Neutrophil (primary cell): ENCODE measurements around the gene HMCN2.
"Not testable (repeated sequence)": the region's sequence is repeated elsewhere in the genome, so short reads cannot be mapped to it uniquely, and the experiment has no call there.

Experiments used
- H3K27ac ChIP-seq: fragments of 200-600 bp; sonication (generic); 2 replicates; pipeline ENCODE4 v1.5.1; 2016; ENCODE audit warnings: mild to moderate bottlenecking, moderate library complexity
- H3K27me3 ChIP-seq: fragments of 200-600 bp; sonication (generic); 2 replicates; pipeline ENCODE4 v1.6.0; 2016; ENCODE audit warnings: mild to moderate bottlenecking
- H3K36me3 ChIP-seq: fragments of 200-600 bp; sonication (generic); 2 replicates; pipeline ENCODE4 v1.5.1; 2017
- H3K4me1 ChIP-seq, 2 experiments: fragments of 200-600 bp in 1 of 2; sonication (generic) in 1 of 2; 1 replicate in 1 of 2; 2 replicates in 1 of 2; pipeline versions ENCODE4 v1.5.1 to v1.6.1; 2013 to 2016; ENCODE audit warnings: low read depth in 1 of 2, low read length in 1 of 2, mild to moderate bottlenecking in 1 of 2, moderate library complexity in 1 of 2; ENCODE audit not compliant: control insufficient read depth in 1 of 2, insufficient read depth in 1 of 2
- H3K4me3 ChIP-seq, 2 experiments: fragments of 200-600 bp in 1 of 2; sonication (generic) in 1 of 2; 1 replicate in 1 of 2; 2 replicates in 1 of 2; pipeline ENCODE4 v1.5.1; 2013 to 2016; ENCODE audit warnings: low read depth in 1 of 2, low read length in 1 of 2, mild to moderate bottlenecking in 1 of 2, moderate library complexity in 1 of 2
- H3K9me3 ChIP-seq: fragments of 200-600 bp; sonication (generic); 2 replicates; pipeline ENCODE4 v1.5.1; 2016
- TF ChIP-seq, protein P1 (sequence below): fragments of 200-600 bp; sonication (generic); IDR thresholded peaks from 2 replicates; pipeline ENCODE4 v1.5.1; 2016; ENCODE audit warnings: antibody characterized with exemption

HMCN2 gene

DNA sequence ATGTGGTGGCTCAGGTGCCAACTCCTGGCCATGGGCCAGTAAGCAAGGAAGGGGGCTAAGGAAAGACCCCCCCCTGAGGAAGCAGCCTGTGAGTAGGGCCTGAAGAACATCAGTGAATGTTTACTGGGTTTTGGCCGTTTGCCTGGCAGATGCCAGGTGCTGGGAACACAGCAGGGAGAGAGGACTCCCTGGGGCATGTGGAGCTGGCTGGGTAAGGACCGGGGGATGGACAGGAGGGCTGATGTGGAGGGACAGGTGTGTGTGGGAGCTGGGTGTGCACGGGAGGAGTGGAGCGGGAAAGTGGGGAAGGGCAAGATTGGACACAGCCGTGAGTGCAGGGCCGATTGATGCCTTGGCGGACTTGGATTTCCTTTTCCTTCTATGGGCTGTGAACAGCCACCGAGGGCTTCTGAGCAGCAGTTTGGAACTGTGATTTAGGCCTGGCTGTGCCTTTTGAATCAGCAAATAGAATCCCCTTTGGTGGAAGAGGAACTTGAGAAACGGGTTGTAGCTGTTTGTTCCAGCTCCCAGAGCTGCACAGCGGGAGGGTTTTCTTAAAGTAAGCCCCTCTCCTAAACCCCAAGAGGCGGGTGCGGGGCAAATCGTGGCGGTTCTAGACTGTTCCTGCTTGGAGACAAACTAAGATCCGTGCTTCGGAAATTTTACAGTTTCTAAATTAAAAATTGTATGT lies 3.1 kb downstream of the HMCN2 start:
- peaks cover 7 to 10% of the 10 kb centered on the region in 2 experiments for H3K4me1 ChIP-seq
- H3K27ac ChIP-seq: peak overlapping the region; percentile 71
- TF ChIP-seq, protein P1, sequence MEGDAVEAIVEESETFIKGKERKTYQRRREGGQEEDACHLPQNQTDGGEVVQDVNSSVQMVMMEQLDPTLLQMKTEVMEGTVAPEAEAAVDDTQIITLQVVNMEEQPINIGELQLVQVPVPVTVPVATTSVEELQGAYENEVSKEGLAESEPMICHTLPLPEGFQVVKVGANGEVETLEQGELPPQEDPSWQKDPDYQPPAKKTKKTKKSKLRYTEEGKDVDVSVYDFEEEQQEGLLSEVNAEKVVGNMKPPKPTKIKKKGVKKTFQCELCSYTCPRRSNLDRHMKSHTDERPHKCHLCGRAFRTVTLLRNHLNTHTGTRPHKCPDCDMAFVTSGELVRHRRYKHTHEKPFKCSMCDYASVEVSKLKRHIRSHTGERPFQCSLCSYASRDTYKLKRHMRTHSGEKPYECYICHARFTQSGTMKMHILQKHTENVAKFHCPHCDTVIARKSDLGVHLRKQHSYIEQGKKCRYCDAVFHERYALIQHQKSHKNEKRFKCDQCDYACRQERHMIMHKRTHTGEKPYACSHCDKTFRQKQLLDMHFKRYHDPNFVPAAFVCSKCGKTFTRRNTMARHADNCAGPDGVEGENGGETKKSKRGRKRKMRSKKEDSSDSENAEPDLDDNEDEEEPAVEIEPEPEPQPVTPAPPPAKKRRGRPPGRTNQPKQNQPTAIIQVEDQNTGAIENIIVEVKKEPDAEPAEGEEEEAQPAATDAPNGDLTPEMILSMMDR: no peak
- no peaks in the 10 kb centered on the region for H3K9me3 ChIP-seq
- H3K4me3 ChIP-seq: peak overlapping the region; percentile 20 to 21
- H3K36me3 ChIP-seq: no peaks in the 10 kb centered on the region
- H3K27me3 ChIP-seq: peaks cover 81% of the 10 kb centered on the region

DNA sequence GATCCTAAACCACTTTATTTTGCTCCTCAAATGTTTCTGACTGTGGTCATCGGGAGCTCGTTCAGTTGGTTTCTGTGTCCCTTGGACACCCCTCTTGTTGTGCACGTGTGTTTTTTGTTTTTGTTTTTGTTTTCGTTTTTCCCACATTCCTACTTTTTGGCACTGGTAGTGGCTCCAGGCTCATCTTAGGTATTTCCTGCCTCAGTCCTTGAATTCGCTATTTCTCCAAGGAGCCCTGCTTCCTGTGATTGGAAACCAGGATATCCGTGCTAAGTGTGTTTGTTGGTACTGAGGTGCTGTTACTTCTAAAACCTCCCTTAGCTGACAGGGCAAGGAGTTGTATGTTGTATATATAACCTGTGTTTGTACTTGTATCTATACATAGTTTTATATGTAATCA lies 5.9 kb downstream of the HMCN2 start:
- H3K9me3 ChIP-seq: no peaks in the 10 kb centered on the region
- H3K36me3 ChIP-seq: no peaks in the 10 kb centered on the region
- H3K27me3 ChIP-seq: peaks cover 68% of the 10 kb centered on the region
- no peak overlapping the region for H3K27ac ChIP-seq
- no peak overlapping the region for H3K4me3 ChIP-seq
- TF ChIP-seq, protein P1: no peak
- peaks cover 7 to 10% of the 10 kb centered on the region in 2 experiments for H3K4me1 ChIP-seq

DNA sequence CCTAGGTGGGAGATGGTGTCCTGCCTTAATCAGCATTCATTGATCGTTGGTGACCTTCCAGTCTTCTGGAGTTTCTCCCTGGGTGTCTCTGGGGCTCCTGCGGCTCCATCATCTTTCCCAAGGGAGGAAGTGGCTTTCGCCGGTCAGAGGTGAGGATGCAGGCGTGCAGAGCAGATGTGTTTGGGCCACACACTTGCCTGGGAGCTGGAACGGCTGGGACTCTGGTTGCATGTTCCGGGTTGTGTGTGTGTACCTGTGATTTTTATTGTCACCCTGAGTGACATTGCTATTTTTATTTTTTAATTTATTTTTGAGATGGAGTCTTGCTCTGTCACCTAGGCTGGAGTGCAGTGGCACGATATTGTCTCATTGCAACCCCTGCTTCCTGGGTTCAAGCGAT lies 9.6 kb downstream of the HMCN2 start:
- H3K4me3 ChIP-seq: no peak overlapping the region
- peaks cover 46% of the 10 kb centered on the region for H3K27me3 ChIP-seq
- no peaks in the 10 kb centered on the region for H3K9me3 ChIP-seq
- no peak overlapping the region for H3K27ac ChIP-seq
- H3K36me3 ChIP-seq: no peaks in the 10 kb centered on the region
- H3K4me1 ChIP-seq: no peaks in the 10 kb centered on the region
- TF ChIP-seq, protein P1: no peak

DNA sequence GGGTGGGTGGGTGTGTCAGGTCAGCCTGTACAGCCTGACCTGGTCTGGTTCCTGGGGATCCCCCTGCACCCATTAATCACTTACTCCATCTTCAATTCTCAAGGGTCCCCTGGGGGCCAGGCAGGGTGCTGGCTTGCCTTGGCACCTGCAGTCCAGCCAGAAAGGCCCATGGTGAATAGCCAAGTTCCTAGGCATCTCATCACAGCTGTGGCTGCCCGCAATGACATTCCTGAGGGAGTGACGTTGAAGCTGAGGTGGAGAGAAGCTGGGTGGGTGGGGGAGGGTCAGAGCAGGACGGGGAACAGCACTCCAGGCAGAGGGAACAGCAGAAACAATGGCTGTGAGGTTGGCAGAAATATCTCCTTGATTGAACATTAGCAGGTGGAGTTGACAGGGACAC lies 10.6 kb downstream of the HMCN2 start:
- Histone ChIP-seq H3K4me1 (no peaks in the 10 kb centered on the region), H3K27me3 (peaks cover 39% of the 10 kb centered on the region), H3K27ac (no peak overlapping the region), H3K4me3 (no peak overlapping the region), H3K9me3 (no peaks in the 10 kb centered on the region), H3K36me3 (no peaks in the 10 kb centered on the region)
- TF ChIP-seq, protein P1: no peak

DNA sequence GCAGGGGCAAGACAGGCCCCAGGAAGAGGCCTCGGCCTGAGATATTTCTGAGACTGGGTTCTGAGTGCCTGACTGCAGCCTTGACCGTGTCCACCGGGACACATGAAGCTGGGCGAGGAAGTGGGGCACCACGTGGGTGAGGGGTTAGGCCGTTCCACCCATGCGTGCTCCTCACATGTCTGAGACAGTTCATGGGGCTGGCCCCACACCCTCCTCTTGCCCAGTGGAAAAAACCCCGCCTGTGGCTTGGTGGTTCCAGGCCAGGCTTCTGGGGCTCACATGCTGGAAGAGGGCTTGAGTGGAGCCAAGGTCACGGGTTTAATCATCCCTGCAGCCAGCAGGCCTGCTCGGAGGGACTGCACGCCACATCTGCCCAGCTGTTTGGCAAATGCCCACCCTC lies 11.4 kb downstream of the HMCN2 start:
- Histone ChIP-seq H3K4me3 (no peak overlapping the region), H3K27ac (no peak overlapping the region), H3K27me3 (peaks cover 33% of the 10 kb centered on the region), H3K36me3 (no peaks in the 10 kb centered on the region), H3K9me3 (no peaks in the 10 kb centered on the region), H3K4me1 (no peaks in the 10 kb centered on the region)
- TF ChIP-seq, protein P1: no peak

DNA sequence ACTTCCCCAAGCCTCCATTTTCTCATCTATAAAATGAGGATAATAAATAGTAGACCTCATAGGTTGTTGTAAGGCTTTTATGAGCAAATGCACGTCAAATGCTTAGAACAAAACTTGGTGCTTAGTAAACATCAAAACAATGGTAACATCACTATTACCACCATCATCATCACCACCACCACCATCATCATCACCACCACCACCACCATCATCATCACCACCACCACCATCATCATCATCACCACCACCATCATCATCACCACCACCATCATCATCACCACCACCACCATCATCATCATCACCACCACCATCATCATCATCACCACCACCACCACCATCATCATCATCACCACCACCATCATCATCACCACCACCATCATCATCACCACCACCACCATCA lies 12.0 kb downstream of the HMCN2 start:
- H3K27ac ChIP-seq, H3K36me3 ChIP-seq, H3K9me3 ChIP-seq, H3K4me3 ChIP-seq, H3K4me1 ChIP-seq: not testable (repeated sequence)
- H3K27me3 ChIP-seq: peaks cover 34% of the 10 kb centered on the region
